GM18858 (cell line): ENCODE results near the gene SLC35F6.
"Not testable (repeated sequence)": the region's sequence is repeated elsewhere in the genome, so short reads cannot be mapped to it uniquely, and the experiment has no call there.

Experiments used
- ATAC-seq: cut with Tn5 transposase; IDR thresholded peaks from one replicate; pipeline ENCODE4 v1.9.1; 2021; ENCODE audit not compliant: unreplicated experiment

SLC35F6 gene

DNA sequence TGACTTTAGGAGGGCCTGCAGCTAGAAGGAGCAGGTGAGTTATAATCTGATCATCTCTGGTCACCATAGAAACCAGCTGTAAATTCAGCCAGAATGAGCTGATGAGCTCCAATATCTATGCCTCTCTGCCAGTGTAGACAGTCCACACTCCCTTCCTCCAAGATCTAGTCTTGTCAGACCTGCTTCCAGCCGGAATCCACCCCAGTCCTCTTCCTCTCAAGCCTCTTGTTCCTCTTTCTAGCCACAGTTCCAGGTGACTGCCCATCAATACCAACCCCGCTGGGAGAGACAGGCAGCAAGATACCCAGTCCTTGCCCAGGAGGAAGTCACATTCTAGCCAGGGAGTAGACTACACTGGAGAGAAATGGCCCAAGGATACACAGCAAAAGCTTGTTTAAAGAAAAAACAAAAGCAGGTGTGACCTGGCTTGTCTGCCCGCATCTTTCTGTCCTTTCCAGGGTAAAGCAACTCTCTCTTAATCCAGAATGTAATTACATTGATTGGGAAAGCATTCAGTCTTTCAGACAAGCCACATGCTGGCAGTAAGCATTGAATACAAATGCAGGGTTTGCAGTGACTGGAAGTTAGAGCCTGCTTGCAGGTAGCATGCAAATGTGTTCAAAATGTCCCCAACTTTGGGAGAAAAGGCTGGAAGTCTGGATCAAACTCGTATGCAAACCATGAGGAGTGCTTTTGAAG is 9.0 kb upstream of the SLC35F6 start:
- ATAC-seq, result no peak

- ATAC-seq, result no peak
These were observed 7.7 kb upstream of the SLC35F6 start for GRCh38 chr2:26756337-26756736.

DNA sequence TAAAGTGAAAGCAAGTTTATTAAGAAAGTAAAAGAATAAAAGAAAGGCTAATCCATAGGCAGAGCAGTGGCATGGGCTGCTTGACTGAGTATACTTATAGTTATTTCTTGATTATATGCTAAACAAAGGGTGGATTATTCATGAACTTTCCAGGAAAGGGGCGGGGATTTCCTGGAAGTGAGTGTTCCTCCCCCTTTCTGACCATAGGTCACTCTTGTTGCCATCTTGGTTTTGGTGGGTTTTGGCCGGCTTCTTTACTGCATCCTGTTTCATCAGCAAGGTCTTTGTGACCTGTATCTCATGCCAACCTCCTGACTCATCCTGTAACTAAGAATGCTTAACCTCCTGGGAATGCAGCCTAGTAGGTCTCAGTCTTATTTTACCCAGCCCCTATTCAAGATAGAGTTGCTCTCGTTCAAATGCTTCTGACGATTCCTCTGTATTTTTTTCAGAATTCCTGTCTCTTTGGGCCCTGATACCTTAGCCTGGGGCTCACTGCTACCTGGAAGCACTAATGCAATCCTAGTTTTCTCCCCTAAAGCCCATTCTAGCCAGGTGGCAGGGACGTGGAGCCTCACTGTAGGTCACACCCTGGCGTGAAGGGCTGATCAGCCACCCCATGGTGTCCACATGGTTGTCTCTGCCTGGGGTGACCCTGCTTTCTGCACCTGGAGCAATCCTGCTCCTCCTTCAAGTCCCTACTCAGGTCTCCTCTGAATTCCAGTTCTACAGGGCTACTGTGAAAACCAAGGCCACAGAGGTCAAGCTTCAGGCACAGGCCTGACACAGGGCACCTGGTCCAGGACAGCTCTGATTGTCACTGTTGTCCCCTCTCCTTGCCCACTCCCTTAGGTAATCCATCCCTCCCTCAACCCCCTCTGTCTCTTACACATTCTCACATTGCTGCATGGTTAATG is 6.0 kb upstream of the SLC35F6 start:
- no peak for ATAC-seq

DNA sequence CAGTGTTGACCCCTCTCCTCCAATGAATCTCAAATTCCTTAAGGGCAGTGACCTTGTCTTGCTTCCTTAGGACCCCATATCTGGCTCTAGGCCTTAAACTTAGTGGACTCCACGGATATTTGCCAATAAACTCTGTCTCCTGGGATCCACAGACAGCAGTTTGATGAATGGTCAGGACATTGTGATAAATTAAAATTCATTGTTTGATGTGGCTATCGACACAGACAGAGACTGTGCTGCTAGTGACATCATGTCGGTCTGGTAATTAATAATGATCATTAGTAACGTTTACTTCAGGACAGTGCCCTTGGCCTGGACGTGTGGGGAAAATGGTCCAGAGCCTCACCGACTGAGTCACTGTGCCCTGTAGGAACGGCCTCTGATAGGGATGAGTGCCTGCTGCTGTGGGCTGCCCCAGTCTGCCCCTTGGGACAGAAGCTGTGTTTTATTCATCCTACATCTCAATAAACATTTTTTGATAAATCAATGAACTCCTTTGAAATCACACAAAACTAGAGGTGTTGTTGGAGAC is 5.2 kb upstream of the SLC35F6 start:
- no peak for ATAC-seq

DNA sequence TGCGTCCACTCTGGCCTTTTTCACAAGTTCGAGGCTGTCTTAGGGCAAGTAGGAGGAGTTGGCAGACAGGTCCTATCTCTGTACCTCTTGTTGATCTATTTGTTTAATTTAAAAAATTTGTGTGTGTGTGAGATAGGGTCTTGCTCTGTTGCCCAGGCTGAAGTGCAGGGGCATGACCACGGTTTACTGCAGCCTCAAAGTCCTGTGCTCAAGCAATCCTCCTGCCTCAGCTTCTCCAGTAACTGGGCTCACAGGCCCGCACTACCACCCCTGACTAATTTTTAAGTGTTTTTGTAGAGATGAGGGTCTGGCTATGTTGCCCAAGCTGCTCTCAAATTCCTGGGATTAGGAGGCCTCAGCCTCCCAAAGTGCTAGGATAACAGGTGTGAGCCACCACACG is 4.2 kb upstream of the SLC35F6 start:
- ATAC-seq, result no peak

DNA sequence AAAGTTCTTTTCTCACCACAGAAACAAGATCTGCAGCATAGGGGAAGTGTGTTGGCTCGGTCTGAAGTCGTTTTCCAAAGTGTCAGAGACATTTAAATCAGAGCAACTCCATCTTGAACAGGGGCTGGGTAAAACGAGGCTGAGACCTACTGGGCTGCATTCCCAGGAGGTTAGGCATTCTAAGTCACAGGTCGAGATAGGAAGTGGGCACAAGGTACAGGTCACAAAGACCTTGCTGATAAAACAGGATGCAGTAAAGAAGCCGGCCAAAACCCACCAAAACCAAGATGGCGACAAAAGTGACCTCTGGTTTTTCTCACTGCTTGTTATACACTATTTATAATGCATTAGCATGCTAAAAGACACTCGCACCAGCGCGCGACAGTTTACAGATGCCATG is 3.1 kb upstream of the SLC35F6 start:
- ATAC-seq, result not testable (repeated sequence)

DNA sequence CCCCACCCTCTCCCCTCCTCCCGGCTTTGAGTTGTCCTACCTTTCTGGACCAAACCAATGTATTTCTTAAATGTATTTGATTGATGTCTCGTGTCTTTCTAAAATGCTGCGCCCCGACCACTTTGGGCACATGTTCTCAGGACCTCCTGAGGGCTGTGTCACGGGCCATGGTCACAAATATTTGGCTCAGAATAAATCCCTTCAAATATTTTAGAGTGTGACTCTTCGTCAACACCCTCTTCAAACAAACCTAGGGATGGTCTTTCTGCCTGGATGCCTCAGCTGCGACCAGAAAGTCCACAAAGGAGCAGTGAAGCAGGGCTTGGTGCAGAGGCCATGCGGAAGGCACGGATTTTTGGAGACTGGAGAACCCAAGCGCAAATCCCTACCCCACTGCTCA is 1.1 kb upstream of the SLC35F6 start:
- no peak for ATAC-seq

DNA sequence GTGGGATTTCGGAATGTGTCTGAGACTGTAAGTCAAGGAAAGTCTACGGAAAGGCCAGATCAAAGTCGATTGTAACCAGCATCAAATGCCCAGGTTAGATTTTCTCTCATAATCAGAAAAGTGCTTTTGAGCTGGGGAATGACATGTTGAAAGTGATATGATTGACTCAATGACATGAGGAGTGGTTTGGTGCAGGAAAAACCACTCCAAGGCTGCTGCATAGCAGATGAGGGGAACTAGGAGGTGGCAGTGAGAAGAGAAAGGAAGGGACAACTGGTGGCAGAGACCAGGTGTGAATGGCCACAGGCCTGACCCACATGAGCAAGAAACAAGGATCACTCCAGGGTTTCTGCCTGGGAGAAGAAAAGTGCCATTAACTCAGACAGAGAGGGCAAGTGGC is 822 bp downstream of the SLC35F6 start:
- no peak for ATAC-seq

DNA sequence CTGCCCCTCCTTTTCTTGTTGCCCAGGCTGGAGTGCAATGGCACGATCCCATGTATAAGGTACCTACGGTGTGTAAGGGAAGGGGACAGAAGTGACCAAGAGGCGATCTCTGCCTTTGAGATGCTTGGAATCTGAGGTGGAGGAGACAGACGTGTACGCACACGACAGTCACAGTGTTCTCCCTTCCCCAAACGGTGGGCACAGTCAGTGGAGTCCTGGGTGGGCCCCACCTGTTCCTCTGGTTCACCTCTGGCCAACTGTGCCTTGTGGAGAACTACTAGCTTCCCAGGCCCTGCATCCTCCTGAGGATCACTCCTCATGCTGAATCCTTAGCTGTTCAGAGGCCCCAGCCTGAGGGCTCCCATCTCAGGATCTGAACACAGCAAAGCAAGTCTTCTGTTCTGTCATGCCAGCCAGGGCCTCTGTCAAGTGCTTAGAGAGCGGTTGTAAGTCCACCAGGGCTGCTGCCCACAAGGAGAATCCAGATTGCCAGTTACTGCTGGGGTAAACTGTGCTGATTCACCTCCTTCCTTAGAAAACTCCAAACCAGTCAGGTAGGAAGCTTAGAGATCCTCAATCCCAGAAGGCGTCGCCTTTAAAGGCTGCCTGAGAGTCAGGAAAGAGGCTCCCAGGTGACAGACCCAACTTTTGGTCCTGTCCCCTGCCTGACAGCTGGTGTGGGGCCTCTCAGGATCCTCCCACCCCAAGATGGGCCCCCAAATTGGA is 1.6 kb downstream of the SLC35F6 start:
- ATAC-seq, result no peak

DNA sequence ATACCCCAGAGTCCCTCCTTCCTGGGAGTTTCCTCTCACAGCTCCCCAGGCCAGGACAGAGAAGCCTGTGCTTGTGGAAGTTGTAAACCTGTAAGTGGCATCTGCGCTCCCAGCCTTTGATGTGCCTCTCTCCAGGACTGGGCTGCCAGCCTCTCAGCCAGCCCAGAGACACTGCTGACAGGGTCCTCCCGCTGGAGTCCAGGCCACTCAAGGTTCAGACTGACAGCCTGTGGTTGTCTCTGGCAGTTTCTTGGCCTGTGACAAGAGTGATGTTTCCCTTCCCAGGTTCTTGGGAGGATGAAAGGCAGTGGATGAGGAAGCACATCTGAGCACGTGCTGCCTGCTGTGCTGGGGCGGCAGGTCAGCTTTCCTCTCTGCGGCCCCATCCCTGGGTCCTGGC is 3.0 kb downstream of the SLC35F6 start:
- ATAC-seq, result no peak

GRCh38 chr2:26767894-26768487 is 3.9 kb downstream of the SLC35F6 start:
- ATAC-seq, result no peak

GRCh38 chr2:26768759-26769088 is 4.6 kb downstream of the SLC35F6 start:
- no peak for ATAC-seq

- ATAC-seq, result no peak
These were observed 5.1 kb downstream of the SLC35F6 start for GRCh38 chr2:26769089-26769761.

- ATAC-seq, result no peak
These were observed 7.0 kb downstream of the SLC35F6 start for GRCh38 chr2:26770986-26771586.

DNA sequence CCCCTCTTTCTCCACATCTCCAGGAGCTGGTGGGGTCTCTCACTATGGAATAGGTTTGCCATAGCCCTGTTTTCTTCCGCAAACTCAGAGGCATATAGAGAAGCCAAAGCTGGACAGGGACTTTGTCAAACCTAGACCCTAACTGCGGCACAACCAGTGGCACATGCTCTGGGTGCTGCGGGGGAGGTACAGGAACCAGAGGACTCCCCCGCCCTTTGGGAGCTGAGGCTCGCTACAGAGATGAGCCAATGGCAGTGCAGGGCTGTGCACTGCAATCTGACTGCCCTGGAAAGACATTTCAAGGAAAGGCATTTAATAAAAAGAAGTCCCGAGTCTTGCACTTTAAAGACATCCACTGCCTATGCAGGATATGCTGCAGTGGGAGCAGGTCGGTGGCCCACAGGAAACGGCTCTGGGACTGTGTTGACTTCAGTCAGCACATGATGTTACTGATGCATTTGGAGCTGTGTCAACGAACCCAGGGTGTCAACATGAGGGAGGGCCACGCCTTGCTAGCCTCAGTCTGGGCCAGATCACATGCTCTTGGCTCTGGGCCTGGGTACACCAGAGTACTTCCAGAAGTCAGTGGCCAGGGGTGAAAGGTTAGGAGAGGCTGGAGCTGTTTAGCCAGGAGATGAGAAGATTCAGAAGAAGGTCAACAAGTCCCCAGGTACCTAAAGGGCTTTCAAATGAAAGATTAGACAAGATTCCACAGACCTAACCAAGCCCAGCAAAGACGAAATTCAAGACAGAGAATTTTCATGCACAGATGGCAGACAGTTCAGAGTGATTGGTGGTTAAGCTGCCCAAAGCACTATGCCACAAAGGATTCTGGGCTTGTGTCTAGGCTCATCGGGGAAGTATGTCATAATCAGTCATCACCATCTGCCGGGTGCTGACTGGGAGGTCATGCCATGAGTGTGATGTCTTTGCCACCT is 8.2 kb downstream of the SLC35F6 start:
- no peak for ATAC-seq

DNA sequence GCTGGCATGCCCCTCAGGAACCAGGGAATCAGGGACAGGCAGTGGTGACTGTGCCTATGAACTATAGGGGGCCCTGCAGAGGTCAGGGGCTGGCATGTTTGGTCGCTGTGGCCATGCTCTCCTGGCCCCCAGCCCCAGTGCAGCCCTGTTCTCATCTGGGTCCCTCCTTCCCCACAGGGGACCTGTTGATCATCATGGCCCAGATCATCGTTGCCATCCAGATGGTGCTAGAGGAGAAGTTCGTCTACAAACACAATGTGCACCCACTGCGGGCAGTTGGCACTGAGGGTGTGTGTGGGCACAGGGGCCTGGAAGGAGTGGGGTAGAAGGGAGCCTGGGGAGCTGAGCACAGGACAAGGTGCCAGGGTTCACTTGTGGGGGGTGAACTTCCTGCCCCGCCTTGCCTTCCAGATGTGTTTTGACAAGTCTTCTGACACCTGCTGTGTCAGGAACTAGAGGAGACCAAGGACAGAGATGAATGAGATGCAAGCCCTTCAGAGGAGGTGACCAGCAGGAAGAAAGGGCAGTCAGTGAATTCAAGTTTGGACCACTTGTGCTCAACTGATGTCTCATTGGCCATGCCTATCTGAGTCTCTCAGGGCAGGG is 12.2 kb downstream of the SLC35F6 start:
- no peak for ATAC-seq

DNA sequence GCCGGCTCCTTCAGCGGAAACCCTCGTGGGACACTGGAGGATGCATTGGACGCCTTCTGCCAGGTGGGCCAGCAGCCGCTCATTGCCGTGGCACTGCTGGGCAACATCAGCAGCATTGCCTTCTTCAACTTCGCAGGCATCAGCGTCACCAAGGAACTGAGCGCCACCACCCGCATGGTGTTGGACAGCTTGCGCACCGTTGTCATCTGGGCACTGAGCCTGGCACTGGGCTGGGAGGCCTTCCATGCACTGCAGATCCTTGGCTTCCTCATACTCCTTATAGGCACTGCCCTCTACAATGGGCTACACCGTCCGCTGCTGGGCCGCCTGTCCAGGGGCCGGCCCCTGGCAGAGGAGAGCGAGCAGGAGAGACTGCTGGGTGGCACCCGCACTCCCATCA is 14.0 kb downstream of the SLC35F6 start:
- ATAC-seq, result no peak

- no peak for ATAC-seq
These were observed 14.4 kb downstream of the SLC35F6 start for GRCh38 chr2:26778507-26778906.
